Activated naive CD4-positive, alpha-beta T cell treated with anti-CD3 and anti-CD28 coated beads, Interleukin-2, amount 50 U/mL, for 72 hours (primary cell): Measurements from ENCODE around the gene APCDD1L. TPM values are rescaled to one million over a fixed set of nuclear protein-coding genes. Genes with fewer than 3 reads are reported as not detected.
A peak's percentile ranks its signal among the peaks of the same experiment; 100 is the strongest.

Experiments
- ATAC-seq, 2 donors: fragments of 150-1000 bp; cut with Tn5 transposase; 2 replicates each; pipeline ENCODE4 v1.10.0; 2021; ENCODE audit warnings: mild to moderate bottlenecking in 2 of 2, moderate library complexity in 2 of 2
- DNase-seq, 2 donors: peaks; one replicate each; pipeline ENCODE4 v3.0.0; 2021 to 2022; ENCODE audit warnings: low spot score in 2 of 2
- H3K27ac Mint-ChIP-seq, 2 donors: one replicate each; pipeline ENCODE4 v1.8.0; 2022; ENCODE audit warnings: mild to moderate bottlenecking in 2 of 2, mixed read lengths in 2 of 2
- H3K36me3 Mint-ChIP-seq, 2 donors: one replicate each; pipeline ENCODE4 v1.8.0; 2022; ENCODE audit warnings: mixed read lengths in 2 of 2
- H3K9me3 Mint-ChIP-seq, 2 donors: one replicate each; pipeline ENCODE4 v1.8.0; 2022; ENCODE audit warnings: mixed read lengths in 2 of 2
- total RNA-seq, 2 donors: library from RNA; stranded (reverse); gene quantifications; one replicate each; pipeline ENCODE4 v1.2.3, GENCODE V29; 2022

Gene APCDD1L
- total RNA-seq, 2 donors from 2014 or later: not detected

- no peaks in the 10 kb centered on the region for H3K36me3 Mint-ChIP-seq
- H3K27ac Mint-ChIP-seq: no peak overlapping the region
- DNase-seq (no peak), ATAC-seq (peak in 1 of 2 donors; percentile 27)
- H3K9me3 Mint-ChIP-seq: no peaks in the 10 kb centered on the region
Measured at GRCh38 chr20:58466729-58467571, 48.2 kb downstream of the APCDD1L start.

- H3K9me3 Mint-ChIP-seq: no peaks in the 10 kb centered on the region
- no peak overlapping the region for H3K27ac Mint-ChIP-seq
- ATAC-seq: no peak
- no peaks in the 10 kb centered on the region for H3K36me3 Mint-ChIP-seq
- no peak for DNase-seq
Measured at GRCh38 chr20:58466095-58466708, 49.0 kb downstream of the APCDD1L start.

GRCh38 chr20:58464838-58465237 is 50.4 kb downstream of the APCDD1L start:
- H3K36me3 Mint-ChIP-seq: no peaks in the 10 kb centered on the region
- no peaks in the 10 kb centered on the region for H3K9me3 Mint-ChIP-seq
- DNase-seq: no peak
- no peak overlapping the region for H3K27ac Mint-ChIP-seq
- ATAC-seq: no peak

- no peaks in the 10 kb centered on the region for H3K9me3 Mint-ChIP-seq
- no peak overlapping the region for H3K27ac Mint-ChIP-seq
- ATAC-seq: no peak
- DNase-seq: no peak
- H3K36me3 Mint-ChIP-seq: no peaks in the 10 kb centered on the region
Measured at GRCh38 chr20:58463256-58463655, 51.9 kb downstream of the APCDD1L start.

GRCh38 chr20:58461899-58462298 is 53.3 kb downstream of the APCDD1L start:
- Mint-ChIP-seq H3K27ac (peak overlapping the region in 1 of 2 donors; percentile 3), H3K9me3 (no peaks in the 10 kb centered on the region), H3K36me3 (no peaks in the 10 kb centered on the region)
- ATAC-seq: no peak
- DNase-seq: no peak

GRCh38 chr20:58461104-58461503 is 54.1 kb downstream of the APCDD1L start:
- no peak for ATAC-seq
- H3K9me3 Mint-ChIP-seq: no peaks in the 10 kb centered on the region
- H3K36me3 Mint-ChIP-seq: no peaks in the 10 kb centered on the region
- no peak overlapping the region for H3K27ac Mint-ChIP-seq
- DNase-seq: no peak

GRCh38 chr20:58459058-58459750 is 56.0 kb downstream of the APCDD1L start:
- DNase-seq: no peak
- H3K36me3 Mint-ChIP-seq: peaks cover 0 to 9% of the 10 kb centered on the region in 2 donors
- H3K27ac Mint-ChIP-seq: peak overlapping the region in 1 of 2 donors; percentile 5

GRCh38 chr20:58458342-58459057 is 56.7 kb downstream of the APCDD1L start:
- peaks cover 0 to 13% of the 10 kb centered on the region in 2 donors for H3K36me3 Mint-ChIP-seq
- H3K9me3 Mint-ChIP-seq: peaks cover 0 to 7% of the 10 kb centered on the region in 2 donors
- ATAC-seq: no peak
- DNase-seq: no peak
- H3K27ac Mint-ChIP-seq: peak overlapping the region; percentile 5 to 81

More at GRCh38 chr20:58459058-58459750, 56.0 kb downstream of the APCDD1L start:
- H3K9me3 Mint-ChIP-seq: peaks cover 0 to 3% of the 10 kb centered on the region in 2 donors
- ATAC-seq: no peak

DNA sequence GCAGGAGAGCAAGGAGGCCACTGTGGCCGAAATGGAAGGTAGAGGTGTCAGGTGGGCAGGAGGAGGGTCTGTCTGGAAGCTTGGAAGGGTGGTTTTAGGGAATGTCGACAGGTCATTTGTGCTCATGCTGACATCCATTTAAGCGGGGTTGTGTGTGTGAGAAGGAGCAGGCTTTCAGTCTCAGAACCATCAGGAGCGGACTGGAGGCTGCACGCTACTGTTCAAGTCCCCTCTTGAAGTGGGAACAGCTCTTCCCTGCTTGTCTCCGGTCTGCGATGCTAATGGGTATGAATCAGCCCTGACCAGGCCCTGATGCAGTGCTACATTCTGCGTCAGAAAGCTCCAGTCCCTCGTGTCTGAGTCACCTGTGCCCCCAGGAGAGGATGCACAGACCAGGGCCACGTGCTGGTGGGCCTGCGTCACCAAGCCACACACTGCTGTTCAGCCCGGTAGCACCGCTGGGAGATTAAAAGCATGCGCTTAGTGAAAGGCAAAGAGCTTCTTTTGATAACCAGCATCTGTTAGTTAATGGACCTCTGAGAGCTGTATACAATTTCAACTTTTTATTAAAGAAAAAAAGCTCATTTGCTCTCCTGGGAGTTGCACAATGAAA is 58.0 kb downstream of the APCDD1L start:
- peaks cover 0 to 7% of the 10 kb centered on the region in 2 donors for H3K9me3 Mint-ChIP-seq
- H3K36me3 Mint-ChIP-seq: peaks cover 0 to 13% of the 10 kb centered on the region in 2 donors
- DNase-seq (no peak), ATAC-seq (no peak)
- peak overlapping the region in 1 of 2 donors; percentile 34 for H3K27ac Mint-ChIP-seq

GRCh38 chr20:58454460-58454859 is 60.7 kb downstream of the APCDD1L start:
- ATAC-seq: no peak
- Mint-ChIP-seq H3K27ac (no peak overlapping the region), H3K9me3 (peaks cover 0 to 7% of the 10 kb centered on the region in 2 donors), H3K36me3 (peaks cover 0 to 13% of the 10 kb centered on the region in 2 donors)
- no peak for DNase-seq

DNA sequence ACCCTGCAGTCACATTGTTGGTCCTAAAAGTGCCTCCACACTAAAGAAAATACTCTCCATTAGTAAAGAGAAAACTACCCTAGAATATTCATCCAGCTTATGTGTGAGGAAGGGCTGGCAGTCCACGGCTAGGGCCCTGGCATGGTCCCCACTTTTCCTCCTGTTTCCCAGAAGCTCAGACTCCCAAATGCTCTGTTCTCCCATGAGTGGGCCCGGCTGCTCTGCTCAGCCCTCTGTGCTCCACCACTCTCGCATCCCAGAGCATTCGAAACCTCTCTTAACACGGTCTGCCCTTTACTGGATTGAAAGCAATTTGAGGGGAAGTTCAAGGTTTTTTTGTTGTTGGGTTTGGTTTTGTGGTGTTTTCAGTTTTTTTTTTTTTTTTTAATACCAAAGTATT is 61.8 kb downstream of the APCDD1L start:
- Mint-ChIP-seq H3K27ac (no peak overlapping the region), H3K9me3 (peaks cover 0 to 7% of the 10 kb centered on the region in 2 donors), H3K36me3 (peaks cover 0 to 13% of the 10 kb centered on the region in 2 donors)
- no peak for ATAC-seq
- DNase-seq: no peak

- ATAC-seq (no peak), DNase-seq (no peak)
- H3K36me3 Mint-ChIP-seq: peaks cover 0 to 13% of the 10 kb centered on the region in 2 donors
- no peak overlapping the region for H3K27ac Mint-ChIP-seq
- H3K9me3 Mint-ChIP-seq: peaks cover 0 to 7% of the 10 kb centered on the region in 2 donors
Measured at GRCh38 chr20:58452667-58453255, 62.4 kb downstream of the APCDD1L start.

GRCh38 chr20:58450254-58450653 is 64.9 kb downstream of the APCDD1L start:
- H3K36me3 Mint-ChIP-seq: peaks cover 0 to 13% of the 10 kb centered on the region in 2 donors

DNA sequence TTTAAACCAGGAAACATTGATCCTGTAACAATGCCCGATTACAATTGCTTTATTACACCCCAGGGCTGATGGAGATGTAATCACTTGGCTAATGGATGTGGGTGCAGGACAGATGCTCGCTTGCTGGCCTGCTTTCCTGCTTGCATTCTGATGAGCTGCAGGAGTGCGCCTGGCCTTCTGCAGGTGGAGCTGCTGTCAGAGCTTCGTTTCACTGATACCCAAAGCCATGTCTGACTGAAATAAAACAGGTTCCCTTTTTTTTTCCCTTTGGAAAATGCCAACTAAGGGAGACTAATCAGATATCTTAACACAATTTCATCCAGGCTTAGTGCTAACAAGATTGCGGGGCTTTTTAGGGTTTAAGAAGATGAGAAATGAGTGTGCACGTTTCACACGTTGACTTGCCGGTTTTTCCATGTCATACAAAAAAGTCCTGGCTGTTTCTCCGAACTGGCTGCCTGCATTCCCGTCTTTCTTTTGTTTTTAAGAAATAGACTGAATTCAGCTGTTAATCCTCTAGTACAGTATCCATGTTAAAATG is 65.4 kb downstream of the APCDD1L start:
- H3K36me3 Mint-ChIP-seq: peaks cover 0 to 9% of the 10 kb centered on the region in 2 donors
- no peak overlapping the region for H3K27ac Mint-ChIP-seq
- ATAC-seq (no peak), DNase-seq (no peak)
- H3K9me3 Mint-ChIP-seq: peaks cover 0 to 7% of the 10 kb centered on the region in 2 donors

More at GRCh38 chr20:58450254-58450653, 64.9 kb downstream of the APCDD1L start:
- Mint-ChIP-seq H3K27ac (no peak overlapping the region), H3K9me3 (peaks cover 0 to 7% of the 10 kb centered on the region in 2 donors)
- DNase-seq: no peak
- no peak for ATAC-seq

- Mint-ChIP-seq H3K36me3 (peaks cover 0 to 1% of the 10 kb centered on the region in 2 donors), H3K9me3 (peaks cover 0 to 1% of the 10 kb centered on the region in 2 donors), H3K27ac (no peak overlapping the region)
- no peak for ATAC-seq
- DNase-seq: no peak
Measured at GRCh38 chr20:58448958-58449357, 66.2 kb downstream of the APCDD1L start.
